ENCODE measurements around the gene NOL4L.

Gene NOL4L

GRCh38 chr20:32560989-32561830 is 23.9 kb downstream of the NOL4L start:
- no peak for DNase-seq (ENCODE audit: low read depth)

- no peak for DNase-seq (ENCODE audit: low read depth)
Measured at GRCh38 chr20:32560482-32560988, 24.6 kb downstream of the NOL4L start.

DNA sequence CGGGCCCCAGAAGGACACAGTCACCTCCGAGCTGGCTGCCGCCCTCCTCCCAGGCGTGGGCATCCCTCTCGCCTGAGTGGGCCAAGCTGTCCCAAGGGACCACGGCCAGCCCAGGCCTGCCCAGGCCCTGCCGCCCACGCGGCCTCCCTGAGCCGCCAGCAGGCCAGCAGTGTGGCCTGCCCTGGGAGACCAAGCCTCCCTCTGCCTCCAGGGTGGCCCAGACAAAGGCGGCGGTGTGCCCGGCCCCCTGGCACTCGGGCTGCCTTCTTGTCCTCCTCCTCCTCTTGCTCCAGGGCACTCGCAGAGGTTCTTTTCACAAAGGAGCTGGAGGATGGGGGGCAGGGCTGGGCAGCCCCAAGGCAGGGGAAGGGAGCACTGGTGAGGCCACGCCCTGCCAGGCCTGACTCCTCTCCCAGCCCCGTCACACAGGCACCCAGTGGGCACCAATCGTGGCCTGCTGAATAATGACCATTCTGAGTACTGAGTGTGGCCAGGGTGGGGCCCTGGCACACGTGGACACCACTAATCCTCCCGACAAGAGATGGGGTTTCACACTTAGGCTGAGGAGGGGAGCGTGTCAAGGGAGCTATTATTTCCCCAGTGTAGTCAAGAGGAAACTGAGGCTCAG is 25.3 kb downstream of the NOL4L start:
- DNase-seq (ENCODE audit: low read depth), result no peak

- DNase-seq (ENCODE audit: low read depth), result no peak
Measured at GRCh38 chr20:32559205-32559752, 25.9 kb downstream of the NOL4L start.

DNA sequence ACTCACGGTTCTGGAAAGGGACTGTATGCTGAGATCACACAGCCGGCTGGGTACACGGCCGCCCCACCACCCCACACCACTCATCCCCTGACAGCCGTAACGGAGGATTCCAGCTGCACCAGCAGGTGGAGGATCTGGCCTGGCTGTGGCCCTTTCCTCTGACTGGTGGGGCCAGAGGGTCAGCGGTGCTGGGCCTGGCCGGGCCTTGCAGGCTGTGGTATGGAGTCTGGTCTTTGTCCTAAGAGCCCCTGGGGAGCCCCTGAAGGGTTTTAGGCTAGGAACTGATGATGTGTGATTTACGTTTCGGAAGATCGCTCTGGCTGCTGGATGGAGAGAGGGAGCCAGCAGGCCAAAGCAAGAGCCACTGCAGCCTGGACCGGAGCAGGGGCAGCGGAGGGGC is 26.6 kb downstream of the NOL4L start:
- DNase-seq (ENCODE audit: low read depth), result no peak

DNA sequence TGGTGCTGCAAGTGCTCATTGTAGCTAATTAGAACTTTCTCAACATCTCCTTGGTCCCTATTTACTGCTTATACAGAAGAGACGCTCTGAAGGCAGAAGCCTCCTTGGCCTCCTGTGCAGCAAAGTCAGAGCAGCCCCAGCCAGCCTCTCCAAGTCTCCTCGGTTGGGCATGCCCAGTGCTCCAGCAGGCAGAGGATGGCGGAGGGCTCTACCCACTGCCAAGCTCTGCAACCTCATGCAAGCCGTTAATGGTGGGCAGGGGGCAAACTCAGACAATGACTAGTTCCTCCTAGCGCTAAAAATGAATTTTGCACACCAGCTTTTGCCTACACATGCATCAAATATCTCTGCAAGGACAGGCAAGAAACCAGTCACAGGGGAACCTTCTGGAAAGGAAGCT is 27.8 kb downstream of the NOL4L start:
- no peak for DNase-seq (ENCODE audit: low read depth)

DNA sequence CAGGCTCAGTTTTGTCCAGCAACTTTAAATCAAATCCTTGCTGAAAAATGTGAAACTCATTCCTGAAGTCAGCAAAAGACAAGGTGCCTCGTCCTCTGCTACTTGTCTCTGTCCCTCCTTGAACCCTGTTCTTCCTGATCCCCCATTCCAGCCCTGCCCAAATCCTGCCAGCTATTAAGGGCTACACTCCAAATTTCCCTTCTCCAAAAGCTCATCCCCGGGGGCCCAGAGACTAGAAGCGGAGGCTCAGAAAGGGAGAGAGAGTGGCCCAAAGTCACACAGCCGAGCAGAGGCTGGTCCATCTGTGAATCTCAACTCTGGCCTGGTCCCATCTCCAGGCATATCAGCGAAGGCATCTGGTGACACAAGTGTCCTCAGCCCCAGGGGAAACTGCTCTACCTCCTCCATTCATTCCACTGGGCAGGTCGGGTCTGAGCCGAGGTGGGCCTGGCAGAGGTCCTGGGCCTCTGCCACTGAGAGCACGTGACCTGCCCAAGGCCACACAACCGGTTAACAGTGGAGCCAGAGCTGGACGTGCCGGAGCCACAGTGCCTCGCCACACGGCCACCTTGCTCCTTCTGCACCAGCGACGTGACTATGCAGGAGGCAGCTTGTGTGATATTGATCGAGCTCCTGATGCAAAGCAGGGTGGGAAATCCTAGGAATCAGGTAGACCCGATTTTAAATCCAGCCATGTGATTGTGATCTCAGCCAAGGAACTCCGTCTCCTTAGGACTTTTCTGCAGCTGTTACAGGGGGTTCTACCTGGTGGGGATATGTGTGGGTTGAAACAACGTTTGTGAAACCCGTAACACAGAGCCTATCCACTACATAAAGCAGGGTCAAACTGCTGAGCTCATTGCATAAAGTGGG is 28.6 kb downstream of the NOL4L start:
- DNase-seq (ENCODE audit: low read depth), result no peak

GRCh38 chr20:32555584-32555983 is 29.5 kb downstream of the NOL4L start:
- DNase-seq (ENCODE audit: low read depth), result no peak

GRCh38 chr20:32554965-32555289 is 30.2 kb downstream of the NOL4L start:
- no peak for DNase-seq (ENCODE audit: low read depth)

GRCh38 chr20:32553618-32554017 is 31.5 kb downstream of the NOL4L start:
- DNase-seq (ENCODE audit: low read depth), result no peak

DNA sequence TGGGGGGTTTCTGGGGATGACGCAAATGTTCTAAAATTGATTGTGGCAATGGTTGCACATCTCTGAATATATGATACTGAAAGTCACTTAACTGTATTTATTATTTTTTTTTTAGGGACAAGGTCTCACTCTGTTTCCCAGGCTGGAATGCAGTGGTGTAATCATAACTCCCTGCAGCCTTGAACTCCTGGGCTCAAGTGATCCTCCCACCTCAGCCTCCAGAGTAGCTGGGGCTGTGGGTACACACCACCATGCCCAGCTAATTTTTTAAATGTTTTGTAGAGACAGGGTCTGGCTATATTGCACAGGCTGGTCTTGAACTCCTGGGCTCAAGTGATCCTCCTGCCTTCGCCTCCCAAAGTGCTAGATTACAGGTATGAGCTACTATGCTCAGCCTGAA is 33.4 kb downstream of the NOL4L start:
- no peak for DNase-seq (ENCODE audit: low read depth)

DNA sequence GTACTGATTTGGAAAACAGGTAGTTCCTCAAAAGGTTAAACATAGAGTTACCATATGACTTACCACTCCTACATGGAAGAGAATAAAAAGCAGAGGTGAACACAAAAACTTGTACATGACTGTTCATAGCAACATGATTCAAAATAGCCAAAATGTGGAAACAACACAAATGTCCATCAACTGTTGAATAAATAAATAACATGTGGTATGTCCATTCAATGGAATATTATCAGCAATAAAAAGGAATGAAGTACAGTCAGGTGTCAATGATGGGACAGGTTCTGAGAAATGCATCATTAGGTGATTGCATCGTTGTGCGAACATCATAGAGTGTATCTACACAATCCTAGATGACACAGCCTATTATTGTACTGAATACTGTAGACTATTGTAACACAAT is 35.3 kb downstream of the NOL4L start:
- no peak for DNase-seq (ENCODE audit: low read depth)

GRCh38 chr20:32547753-32548034 is 37.4 kb downstream of the NOL4L start:
- no peak for DNase-seq (ENCODE audit: low read depth)

DNA sequence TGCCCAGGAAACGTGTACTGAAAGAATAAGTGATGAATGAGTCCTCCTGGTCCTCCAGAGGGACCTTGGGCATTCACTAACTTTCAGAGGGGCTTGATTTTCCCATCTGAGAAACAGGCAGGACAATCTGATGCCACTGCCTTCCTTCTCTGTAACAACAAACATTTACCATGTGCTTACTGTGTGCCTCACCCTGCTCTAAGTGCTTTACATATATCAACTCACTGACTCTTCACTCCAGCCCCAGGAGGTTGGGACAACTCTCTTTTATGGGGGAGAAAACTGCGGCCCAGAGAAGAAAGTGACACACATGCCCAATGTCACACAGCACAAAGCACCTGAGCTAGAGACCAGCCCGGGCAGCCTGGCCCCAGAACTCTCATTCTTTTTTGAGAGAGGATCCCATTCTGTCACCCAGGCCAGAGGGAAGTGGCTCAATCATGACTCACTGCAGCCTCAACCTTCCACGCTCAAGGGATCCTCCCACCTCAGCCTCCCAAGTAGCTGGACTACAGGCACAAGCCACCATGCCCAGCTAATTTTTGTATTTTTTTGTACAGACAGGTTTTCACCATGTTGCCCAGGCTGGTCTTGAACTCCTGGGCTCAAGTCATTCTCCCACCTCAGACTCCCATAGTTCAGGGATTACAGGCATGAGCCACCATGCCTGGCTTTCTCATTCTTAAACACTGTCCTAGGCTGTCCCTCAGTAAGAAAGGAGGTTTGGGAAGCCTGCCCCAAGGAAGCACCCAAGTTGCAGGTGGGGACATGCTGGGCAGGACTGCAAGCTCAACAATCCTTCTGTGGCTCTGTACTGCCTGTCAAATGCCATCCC is 38.0 kb downstream of the NOL4L start:
- no peak for DNase-seq (ENCODE audit: low read depth)

- no peak for DNase-seq (ENCODE audit: low read depth)
Measured at GRCh38 chr20:32544893-32545840, 40.0 kb downstream of the NOL4L start.

GRCh38 chr20:32544260-32544722 is 40.8 kb downstream of the NOL4L start:
- DNase-seq (ENCODE audit: low read depth), result no peak

- DNase-seq (ENCODE audit: low read depth), result no peak
Measured at GRCh38 chr20:32543570-32544259, 41.4 kb downstream of the NOL4L start.

DNA sequence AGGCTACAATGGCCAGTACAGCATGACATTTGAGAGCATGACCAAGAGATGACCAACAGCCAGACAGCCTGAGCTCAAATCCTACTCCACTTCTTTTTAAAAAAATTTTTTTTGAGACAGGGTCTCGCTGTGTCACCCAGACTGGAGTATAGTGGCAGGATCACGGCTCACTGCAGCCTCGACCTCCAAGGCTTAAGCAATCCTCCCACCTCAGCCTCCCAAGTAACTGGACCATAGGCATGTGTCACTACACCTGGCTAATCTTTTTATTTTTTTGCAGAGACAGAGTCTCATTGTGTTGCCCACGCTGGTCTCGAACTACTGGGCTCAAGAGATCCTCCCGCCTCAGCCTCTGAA is 42.9 kb downstream of the NOL4L start:
- DNase-seq (ENCODE audit: low read depth), result no peak

DNA sequence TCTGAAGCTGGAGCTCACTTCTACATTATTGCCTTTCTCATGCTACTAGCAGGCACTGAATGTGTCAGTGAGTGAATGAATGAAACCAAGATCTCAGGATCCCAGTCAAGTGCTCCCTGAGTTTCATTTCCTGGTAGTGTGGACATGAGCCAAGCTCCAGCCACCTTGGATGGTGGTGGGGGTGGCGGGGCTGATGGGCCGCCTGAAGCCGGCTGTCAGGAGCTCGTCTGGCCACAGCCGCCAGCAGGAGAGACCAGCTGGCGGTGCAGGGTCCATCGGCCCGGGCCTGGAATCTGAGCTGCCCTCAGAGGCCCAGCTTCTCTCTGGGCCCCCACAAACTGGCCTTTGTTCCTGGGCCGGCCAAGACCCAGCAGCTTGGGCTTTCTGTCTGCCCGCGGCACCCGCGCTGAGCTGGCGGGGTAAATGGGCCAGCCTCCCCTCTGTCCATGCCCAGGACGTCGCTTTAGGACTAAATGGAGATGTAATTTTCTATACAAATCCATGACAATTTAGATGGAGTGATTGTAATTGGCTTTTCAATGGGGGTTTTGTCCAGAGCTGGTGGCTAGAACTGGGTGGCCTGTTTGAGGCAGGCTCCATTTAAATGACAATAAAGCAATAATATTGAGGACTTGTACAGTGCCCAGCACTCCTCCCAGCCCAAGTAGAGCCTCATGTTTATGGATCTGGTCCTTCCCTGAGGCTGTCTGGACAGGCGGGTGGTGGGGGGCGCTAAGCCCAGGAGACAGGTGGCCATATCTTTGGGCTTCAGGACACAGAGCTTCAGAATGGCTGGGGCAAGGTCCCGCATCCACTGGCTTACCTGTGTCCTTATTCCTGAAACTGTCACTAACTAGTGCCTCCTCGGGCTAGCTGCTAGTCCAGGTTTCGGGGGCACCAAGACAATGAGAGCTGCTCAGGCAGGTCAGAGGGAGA is 43.5 kb downstream of the NOL4L start:
- DNase-seq (ENCODE audit: low read depth), result no peak
